RWPE1 (cell line): Measurements from ENCODE around the gene IDUA.

Source experiments
- CTCF ChIA-PET: fragments of 350-600 bp; sonication (Branson Sonifier 250); formaldehyde crosslinking; extraction: SDS; loops from one replicate; lab custom pipeline; 2021; lab: Yijun Ruan, JAX
- POLR2A ChIA-PET: fragments of 400-600 bp; formaldehyde crosslinking; extraction: SDS; loops from one replicate; lab custom pipeline; 2020; ENCODE audit warnings: antibody characterized with exemption; ENCODE audit not compliant: low non-redundant PET; lab: Yijun Ruan, JAX
- DNase-seq: peaks from one replicate; pipeline ENCODE4 v3.0.0; 2012; ENCODE audit warnings: low spot score
- H3K27ac ChIP-seq: fragments of 450-650 bp; 2 replicates; pipeline ENCODE4 v1.5.1; 2017
- CTCF ChIP-seq: fragments of 450-650 bp; conservative IDR thresholded peaks from 2 replicates; pipeline ENCODE4 v1.5.1; 2017; ENCODE audit warnings: low read depth, mild to moderate bottlenecking

IDUA gene

GRCh38 chr4:999882-1000425 lies 13.1 kb downstream of the IDUA start:
- no peak for TF ChIP-seq CTCF
- ChIA-PET CTCF (no interaction called here), POLR2A (no interaction called here)
- DNase-seq: no peak
- no peak overlapping the region for H3K27ac ChIP-seq

- ChIA-PET CTCF (no interaction called here), POLR2A (no interaction called here)
- no peak overlapping the region for H3K27ac ChIP-seq
- DNase-seq: no peak
- no peak for TF ChIP-seq CTCF
These were observed 13.9 kb downstream of the IDUA start for GRCh38 chr4:1000686-1001260.

GRCh38 chr4:1001561-1002130 lies 14.8 kb downstream of the IDUA start:
- DNase-seq: no peak
- H3K27ac ChIP-seq: no peak overlapping the region
- no peak for TF ChIP-seq CTCF
- POLR2A ChIA-PET: no interaction called here
- CTCF ChIA-PET: no interaction called here

- H3K27ac ChIP-seq: no peak overlapping the region
- ChIA-PET CTCF (no interaction called here), POLR2A (no interaction called here)
- TF ChIP-seq CTCF: no peak
- no peak for DNase-seq
These were observed 15.3 kb downstream of the IDUA start for GRCh38 chr4:1002131-1002630.

GRCh38 chr4:1002631-1003251 lies 15.9 kb downstream of the IDUA start:
- no peak for TF ChIP-seq CTCF
- POLR2A ChIA-PET: no interaction called here
- H3K27ac ChIP-seq: no peak overlapping the region
- no peak for DNase-seq
- CTCF ChIA-PET: no interaction called here

GRCh38 chr4:1003271-1004070 lies 16.6 kb downstream of the IDUA start:
- POLR2A ChIA-PET: no interaction called here
- no peak for TF ChIP-seq CTCF
- CTCF ChIA-PET: no interaction called here
- DNase-seq: no peak
- no peak overlapping the region for H3K27ac ChIP-seq
